NCI-H2107 (cell line): Measurements from ENCODE around the gene TAC1.
"Not testable (repeated sequence)": the region's sequence is repeated elsewhere in the genome, so short reads cannot be mapped to it uniquely, and the experiment has no call there.

Experiments used
- DNase-seq: peaks from one replicate; lab custom pipeline; 2025; lab: John Stamatoyannopoulos, UW

Gene TAC1

GRCh38 chr7:97731736-97732564 is at the start of gene TAC1:
TSS of gene TAC1 (plus strand) at chr7:97732086. CDS start at chr7:97732613, 527 bp downstream.
- no peak for DNase-seq

GRCh38 chr7:97685952-97686351 is 45.9 kb upstream of the TAC1 start:
- DNase-seq: no peak

GRCh38 chr7:97693586-97693985 is 38.3 kb upstream of the TAC1 start:
- no peak for DNase-seq

- DNase-seq: no peak
Observed at GRCh38 chr7:97694355-97694754, 37.5 kb upstream of the TAC1 start.

- DNase-seq: no peak
Observed at GRCh38 chr7:97697396-97697795, 34.5 kb upstream of the TAC1 start.

GRCh38 chr7:97722386-97722785 is 9.5 kb upstream of the TAC1 start:
- DNase-seq: no peak

- DNase-seq: no peak
Observed at GRCh38 chr7:97732565-97733275, 834 bp downstream of the TAC1 start.

- no peak for DNase-seq
Observed at GRCh38 chr7:97733276-97734161, 1.6 kb downstream of the TAC1 start.

- no peak for DNase-seq
Observed at GRCh38 chr7:97734255-97734654, 2.4 kb downstream of the TAC1 start.

- no peak for DNase-seq
Observed at GRCh38 chr7:97735075-97735474, 3.2 kb downstream of the TAC1 start.

GRCh38 chr7:97748482-97748881 is 16.6 kb downstream of the TAC1 start:
- DNase-seq: no peak

- no peak for DNase-seq
Observed at GRCh38 chr7:97751566-97751965, 19.7 kb downstream of the TAC1 start.

- DNase-seq: no peak
Observed at GRCh38 chr7:97752215-97752614, 20.3 kb downstream of the TAC1 start.

- DNase-seq: no peak
Observed at GRCh38 chr7:97757824-97758223, 25.9 kb downstream of the TAC1 start.

- DNase-seq: peak; percentile 19
Observed at GRCh38 chr7:97770850-97771249, 39.0 kb downstream of the TAC1 start.

GRCh38 chr7:97771576-97771975 is 39.7 kb downstream of the TAC1 start:
- DNase-seq: no peak

GRCh38 chr7:97772045-97772901 is 40.4 kb downstream of the TAC1 start:
- no peak for DNase-seq

- not testable (repeated sequence) for DNase-seq
Observed at GRCh38 chr7:97786398-97786797, 54.5 kb downstream of the TAC1 start.
